IPS-NIHi7 (cell line): ENCODE results near the gene JPH2.

Experiments used
- DNase-seq: peaks from one replicate; pipeline ENCODE4 v3.0.0; 2012; ENCODE audit warnings: mixed read lengths; ENCODE audit errors: extremely low spot score

The JPH2 gene

GRCh38 chr20:44125332-44126127 is 61.5 kb downstream of the JPH2 start:
- no peak for DNase-seq

GRCh38 chr20:44123874-44124535 is 63.0 kb downstream of the JPH2 start:
- no peak for DNase-seq

- DNase-seq: no peak
Measured at GRCh38 chr20:44123251-44123650, 63.7 kb downstream of the JPH2 start.

GRCh38 chr20:44120676-44121425 is 66.1 kb downstream of the JPH2 start:
- no peak for DNase-seq

GRCh38 chr20:44118185-44119033 is 68.6 kb downstream of the JPH2 start:
- no peak for DNase-seq

- no peak for DNase-seq
Measured at GRCh38 chr20:44117296-44118184, 69.4 kb downstream of the JPH2 start.

GRCh38 chr20:44115762-44116644 is 71.0 kb downstream of the JPH2 start:
- no peak for DNase-seq

- no peak for DNase-seq
Measured at GRCh38 chr20:44115181-44115580, 71.8 kb downstream of the JPH2 start.

- no peak for DNase-seq
Measured at GRCh38 chr20:44113618-44114376, 73.2 kb downstream of the JPH2 start.

GRCh38 chr20:44112889-44113617 is 73.9 kb downstream of the JPH2 start:
- DNase-seq: no peak

GRCh38 chr20:44112456-44112855 is 74.5 kb downstream of the JPH2 start:
- DNase-seq: no peak

GRCh38 chr20:44111712-44112335 is 75.2 kb downstream of the JPH2 start:
- DNase-seq: no peak

GRCh38 chr20:44110816-44111568 is 76.0 kb downstream of the JPH2 start:
- DNase-seq: no peak

- DNase-seq: peak; percentile 75
Measured at GRCh38 chr20:44109951-44110361, 77.0 kb downstream of the JPH2 start.

GRCh38 chr20:44106615-44107014 is 80.4 kb downstream of the JPH2 start:
- DNase-seq: no peak

GRCh38 chr20:44104798-44105517 is 82.0 kb downstream of the JPH2 start:
- no peak for DNase-seq
